SK-N-SH treated with all-trans-retinoic acid at 6 μM for 48 hours (cell line): ENCODE results near the gene GPR137B.

Experiments used
- ATAC-seq: fragments of 200-7000 bp; cut with Tn5 transposase; 3 replicates; pipeline ENCODE4 v1.9.1; 2020; ENCODE audit warnings: mild to moderate bottlenecking, moderate library complexity
- ARNTL ChIP-seq: fragments of 450-650 bp; formaldehyde crosslinking; IDR thresholded peaks from 2 replicates; pipeline ENCODE4 v1.5.0; 2020; ENCODE audit warnings: low read depth, mild to moderate bottlenecking, moderate library complexity, borderline replicate concordance
- BACH2 ChIP-seq: fragments of 250-450 bp; sonication (Bioruptor Pico); IDR thresholded peaks from 2 replicates; pipeline ENCODE4 v1.9.0; 2021; ENCODE audit warnings: mild to moderate bottlenecking, borderline replicate concordance
- CSDC2 ChIP-seq: fragments of 250-450 bp; sonication (Bioruptor Pico); IDR thresholded peaks from 2 replicates; pipeline ENCODE4 v1.5.0; 2020; ENCODE audit warnings: mild to moderate bottlenecking, moderate library complexity
- CSRNP3 ChIP-seq: fragments of 250-450 bp; sonication (Bioruptor Pico); IDR thresholded peaks from 2 replicates; pipeline ENCODE4 v1.5.1; 2021; ENCODE audit warnings: mild to moderate bottlenecking, moderate library complexity
- ESRRG ChIP-seq: fragments of 250-450 bp; sonication (Bioruptor Pico); IDR thresholded peaks from 2 replicates; pipeline ENCODE4 v1.6.1; 2021; ENCODE audit warnings: mild to moderate bottlenecking
- GLIS3 ChIP-seq: fragments of 250-450 bp; sonication (Bioruptor Pico); IDR thresholded peaks from 2 replicates; pipeline ENCODE4 v1.5.0; 2020; ENCODE audit warnings: mild to moderate bottlenecking, moderate library complexity
- ISL1 ChIP-seq: fragments of 250-450 bp; sonication (Bioruptor Pico); IDR thresholded peaks from 2 replicates; pipeline ENCODE4 v2.1.2; 2022; ENCODE audit warnings: mild to moderate bottlenecking, moderate library complexity
- OSR1 ChIP-seq: fragments of 250-450 bp; sonication (Bioruptor Pico); IDR thresholded peaks from 2 replicates; pipeline ENCODE4 v1.8.0; 2022; ENCODE audit warnings: moderate library complexity, mild to moderate bottlenecking, inconsistent platforms
- PPARA ChIP-seq: fragments of 250-450 bp; sonication (Bioruptor Pico); IDR thresholded peaks from 2 replicates; pipeline ENCODE4 v1.5.0; 2020; ENCODE audit warnings: mild to moderate bottlenecking, borderline replicate concordance
- RARB ChIP-seq: fragments of 250-450 bp; sonication (Bioruptor Pico); IDR thresholded peaks from 2 replicates; pipeline ENCODE4 v1.8.0; 2021; ENCODE audit warnings: mild to moderate bottlenecking, moderate library complexity
- SNAI2 ChIP-seq: fragments of 250-450 bp; sonication (Bioruptor Pico); IDR thresholded peaks from 2 replicates; pipeline ENCODE4 v1.5.0; 2020; ENCODE audit warnings: mild to moderate bottlenecking, moderate library complexity
- TCF4 ChIP-seq: fragments of 250-450 bp; sonication (Bioruptor Pico); IDR thresholded peaks from 2 replicates; pipeline ENCODE4 v1.8.0; 2021; ENCODE audit warnings: mild to moderate bottlenecking, moderate library complexity, borderline replicate concordance
- TOX ChIP-seq: fragments of 250-450 bp; sonication (Bioruptor Pico); IDR thresholded peaks from 2 replicates; pipeline ENCODE4 v1.8.0; 2021; ENCODE audit warnings: mild to moderate bottlenecking, moderate library complexity, borderline replicate concordance
- ZC3H10 ChIP-seq: fragments of 250-450 bp; sonication (Bioruptor Pico); IDR thresholded peaks from 2 replicates; pipeline ENCODE4 v1.5.1; 2021; ENCODE audit warnings: mild to moderate bottlenecking, moderate library complexity
- ZFP3 ChIP-seq: fragments of 250-450 bp; sonication (Bioruptor Pico); IDR thresholded peaks from 2 replicates; pipeline ENCODE4 v1.5.0; 2020; ENCODE audit warnings: mild to moderate bottlenecking, moderate library complexity
- ZFP30 ChIP-seq: fragments of 450-650 bp; formaldehyde crosslinking; IDR thresholded peaks from 2 replicates; pipeline ENCODE4 v1.5.0; 2022; ENCODE audit warnings: mild to moderate bottlenecking, moderate library complexity
- ZNF565 ChIP-seq: fragments of 450-650 bp; formaldehyde crosslinking; conservative IDR thresholded peaks from 2 replicates; pipeline ENCODE4 v1.5.0; 2020; ENCODE audit warnings: low read depth, mild to moderate bottlenecking, moderate library complexity
- ZNF70 ChIP-seq: fragments of 450-650 bp; formaldehyde crosslinking; IDR thresholded peaks from 2 replicates; pipeline ENCODE4 v1.5.0; 2020; ENCODE audit warnings: mild to moderate bottlenecking, moderate library complexity
- ZNF8 ChIP-seq: fragments of 450-650 bp; formaldehyde crosslinking; IDR thresholded peaks from 2 replicates; pipeline ENCODE4 v1.5.0; 2020; ENCODE audit warnings: mild to moderate bottlenecking, moderate library complexity
- TF ChIP-seq, protein P1 (sequence below): fragments of 250-450 bp; sonication (Bioruptor Pico); IDR thresholded peaks from 2 replicates; pipeline ENCODE4 v1.5.0; 2020; ENCODE audit warnings: mild to moderate bottlenecking, moderate library complexity
- TF ChIP-seq, protein P2 (sequence below): fragments of 250-450 bp; sonication (Bioruptor Pico); IDR thresholded peaks from 2 replicates; pipeline ENCODE4 v1.8.0; 2021; ENCODE audit warnings: low read depth, mild to moderate bottlenecking, moderate library complexity, borderline replicate concordance
- TF ChIP-seq, protein P3 (sequence below): fragments of 250-450 bp; sonication (Bioruptor Pico); IDR thresholded peaks from 2 replicates; pipeline ENCODE4 v1.8.0; 2020; ENCODE audit warnings: mild to moderate bottlenecking, moderate library complexity, borderline replicate concordance

The GPR137B gene

DNA sequence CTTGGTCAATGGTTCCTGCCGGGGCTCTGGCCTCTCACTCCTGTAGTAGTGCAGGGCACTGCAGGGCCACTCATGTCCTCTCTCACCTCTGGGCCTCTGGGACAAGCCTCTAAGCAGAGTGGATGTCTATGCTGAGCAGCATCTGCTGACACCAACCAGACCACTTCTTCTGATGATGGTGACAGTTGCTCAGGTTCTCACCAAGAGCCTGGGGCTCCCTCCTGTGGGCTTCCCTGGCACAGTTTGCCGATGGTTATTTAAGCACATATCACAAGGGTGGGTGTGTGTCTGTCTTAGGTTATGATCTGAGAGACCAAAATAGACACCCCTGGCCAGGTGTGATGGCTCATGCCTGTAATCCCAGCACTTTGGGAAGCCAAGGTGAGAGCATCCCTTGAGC, 17.4 kb upstream of the GPR137B start:
- TF ChIP-seq, protein P1, sequence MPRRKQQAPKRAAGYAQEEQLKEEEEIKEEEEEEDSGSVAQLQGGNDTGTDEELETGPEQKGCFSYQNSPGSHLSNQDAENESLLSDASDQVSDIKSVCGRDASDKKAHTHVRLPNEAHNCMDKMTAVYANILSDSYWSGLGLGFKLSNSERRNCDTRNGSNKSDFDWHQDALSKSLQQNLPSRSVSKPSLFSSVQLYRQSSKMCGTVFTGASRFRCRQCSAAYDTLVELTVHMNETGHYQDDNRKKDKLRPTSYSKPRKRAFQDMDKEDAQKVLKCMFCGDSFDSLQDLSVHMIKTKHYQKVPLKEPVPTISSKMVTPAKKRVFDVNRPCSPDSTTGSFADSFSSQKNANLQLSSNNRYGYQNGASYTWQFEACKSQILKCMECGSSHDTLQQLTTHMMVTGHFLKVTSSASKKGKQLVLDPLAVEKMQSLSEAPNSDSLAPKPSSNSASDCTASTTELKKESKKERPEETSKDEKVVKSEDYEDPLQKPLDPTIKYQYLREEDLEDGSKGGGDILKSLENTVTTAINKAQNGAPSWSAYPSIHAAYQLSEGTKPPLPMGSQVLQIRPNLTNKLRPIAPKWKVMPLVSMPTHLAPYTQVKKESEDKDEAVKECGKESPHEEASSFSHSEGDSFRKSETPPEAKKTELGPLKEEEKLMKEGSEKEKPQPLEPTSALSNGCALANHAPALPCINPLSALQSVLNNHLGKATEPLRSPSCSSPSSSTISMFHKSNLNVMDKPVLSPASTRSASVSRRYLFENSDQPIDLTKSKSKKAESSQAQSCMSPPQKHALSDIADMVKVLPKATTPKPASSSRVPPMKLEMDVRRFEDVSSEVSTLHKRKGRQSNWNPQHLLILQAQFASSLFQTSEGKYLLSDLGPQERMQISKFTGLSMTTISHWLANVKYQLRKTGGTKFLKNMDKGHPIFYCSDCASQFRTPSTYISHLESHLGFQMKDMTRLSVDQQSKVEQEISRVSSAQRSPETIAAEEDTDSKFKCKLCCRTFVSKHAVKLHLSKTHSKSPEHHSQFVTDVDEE (CRISPR knock-in tag): no peak
- TF ChIP-seq PPARA (CRISPR knock-in tag): no peak
- no peak for TF ChIP-seq RARB (CRISPR knock-in tag)
- no peak for TF ChIP-seq ZNF565 (CRISPR knock-in tag)
- no peak for TF ChIP-seq ZFP30
- no peak for TF ChIP-seq ZNF70 (CRISPR knock-in tag)
- TF ChIP-seq GLIS3: no peak
- no peak for TF ChIP-seq CSRNP3 (CRISPR knock-in tag)
- TF ChIP-seq SNAI2 (CRISPR knock-in tag): no peak
- no peak for TF ChIP-seq ISL1 (CRISPR knock-in tag)
- TF ChIP-seq, protein P2, sequence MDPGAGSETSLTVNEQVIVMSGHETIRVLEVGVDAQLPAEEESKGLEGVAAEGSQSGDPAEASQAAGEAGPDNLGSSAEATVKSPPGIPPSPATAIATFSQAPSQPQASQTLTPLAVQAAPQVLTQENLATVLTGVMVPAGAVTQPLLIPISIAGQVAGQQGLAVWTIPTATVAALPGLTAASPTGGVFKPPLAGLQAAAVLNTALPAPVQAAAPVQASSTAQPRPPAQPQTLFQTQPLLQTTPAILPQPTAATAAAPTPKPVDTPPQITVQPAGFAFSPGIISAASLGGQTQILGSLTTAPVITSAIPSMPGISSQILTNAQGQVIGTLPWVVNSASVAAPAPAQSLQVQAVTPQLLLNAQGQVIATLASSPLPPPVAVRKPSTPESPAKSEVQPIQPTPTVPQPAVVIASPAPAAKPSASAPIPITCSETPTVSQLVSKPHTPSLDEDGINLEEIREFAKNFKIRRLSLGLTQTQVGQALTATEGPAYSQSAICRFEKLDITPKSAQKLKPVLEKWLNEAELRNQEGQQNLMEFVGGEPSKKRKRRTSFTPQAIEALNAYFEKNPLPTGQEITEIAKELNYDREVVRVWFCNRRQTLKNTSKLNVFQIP (CRISPR knock-in tag): no peak
- TF ChIP-seq, protein P3, sequence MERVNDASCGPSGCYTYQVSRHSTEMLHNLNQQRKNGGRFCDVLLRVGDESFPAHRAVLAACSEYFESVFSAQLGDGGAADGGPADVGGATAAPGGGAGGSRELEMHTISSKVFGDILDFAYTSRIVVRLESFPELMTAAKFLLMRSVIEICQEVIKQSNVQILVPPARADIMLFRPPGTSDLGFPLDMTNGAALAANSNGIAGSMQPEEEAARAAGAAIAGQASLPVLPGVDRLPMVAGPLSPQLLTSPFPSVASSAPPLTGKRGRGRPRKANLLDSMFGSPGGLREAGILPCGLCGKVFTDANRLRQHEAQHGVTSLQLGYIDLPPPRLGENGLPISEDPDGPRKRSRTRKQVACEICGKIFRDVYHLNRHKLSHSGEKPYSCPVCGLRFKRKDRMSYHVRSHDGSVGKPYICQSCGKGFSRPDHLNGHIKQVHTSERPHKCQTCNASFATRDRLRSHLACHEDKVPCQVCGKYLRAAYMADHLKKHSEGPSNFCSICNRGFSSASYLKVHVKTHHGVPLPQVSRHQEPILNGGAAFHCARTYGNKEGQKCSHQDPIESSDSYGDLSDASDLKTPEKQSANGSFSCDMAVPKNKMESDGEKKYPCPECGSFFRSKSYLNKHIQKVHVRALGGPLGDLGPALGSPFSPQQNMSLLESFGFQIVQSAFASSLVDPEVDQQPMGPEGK: no peak
- no peak for TF ChIP-seq ZC3H10 (CRISPR knock-in tag)
- no peak for TF ChIP-seq TOX (CRISPR knock-in tag)
- TF ChIP-seq OSR1 (CRISPR knock-in tag): no peak
- no peak for TF ChIP-seq ZFP3 (CRISPR knock-in tag)
- no peak for TF ChIP-seq ARNTL (CRISPR knock-in tag)
- no peak for TF ChIP-seq BACH2 (CRISPR knock-in tag)
- no peak for TF ChIP-seq ZNF8
- ATAC-seq: peak; percentile 21; the same call in 1 of the 3 replicates

DNA sequence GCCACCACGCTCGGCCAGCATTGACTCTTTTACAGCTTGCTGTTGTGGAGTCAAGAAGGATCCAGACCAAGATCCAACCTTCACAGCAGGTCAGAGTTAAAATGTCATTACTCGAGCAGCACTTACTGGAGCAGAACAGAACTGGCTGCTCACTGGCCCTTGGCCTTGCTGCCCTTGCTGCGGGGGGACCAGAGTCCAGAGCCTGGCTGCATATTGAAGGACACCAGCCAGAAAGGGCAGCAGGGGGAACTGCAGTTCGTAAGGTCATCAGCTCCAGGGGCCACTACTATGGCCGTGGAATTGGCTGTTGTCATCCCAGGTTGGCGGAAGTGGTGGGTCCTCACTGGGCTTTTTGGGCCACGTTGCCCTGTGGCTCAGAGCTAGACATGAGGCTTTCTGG, 15.3 kb upstream of the GPR137B start:
- TF ChIP-seq OSR1 (CRISPR knock-in tag) (no peak), ZNF565 (CRISPR knock-in tag) (no peak), BACH2 (CRISPR knock-in tag) (no peak), SNAI2 (CRISPR knock-in tag) (no peak), ISL1 (CRISPR knock-in tag) (no peak), CSDC2 (CRISPR knock-in tag) (no peak), GLIS3 (no peak), ZNF8 (no peak), TCF4 (CRISPR knock-in tag) (no peak), CSRNP3 (CRISPR knock-in tag) (no peak)
- no peak for ATAC-seq

GRCh38 chr1:236128646-236129178, 13.6 kb upstream of the GPR137B start:
- ATAC-seq: peak; percentile 55
- no peak for TF ChIP-seq TCF4 (CRISPR knock-in tag)
- no peak for TF ChIP-seq BACH2 (CRISPR knock-in tag)
- TF ChIP-seq ESRRG (CRISPR knock-in tag): no peak
- TF ChIP-seq RARB (CRISPR knock-in tag): no peak
- no peak for TF ChIP-seq ARNTL (CRISPR knock-in tag)
- no peak for TF ChIP-seq CSDC2 (CRISPR knock-in tag)
- TF ChIP-seq, protein P2 (CRISPR knock-in tag): no peak
- no peak for TF ChIP-seq ZNF565 (CRISPR knock-in tag)
- TF ChIP-seq CSRNP3 (CRISPR knock-in tag): no peak
- TF ChIP-seq GLIS3: no peak
- TF ChIP-seq ZNF8: no peak
